NCI-H2081 (cell line): Measurements from ENCODE around the gene ADAM10.

Experiments
- DNase-seq, 2 experiments: peaks; one replicate each; lab custom pipeline; 2025; lab: John Stamatoyannopoulos, UW

The ADAM10 gene

GRCh38 chr15:58715266-58715917 lies 34.1 kb downstream of the ADAM10 start:
- no peak for DNase-seq

- no peak for DNase-seq
These were observed 38.8 kb downstream of the ADAM10 start for GRCh38 chr15:58710701-58711100.

- DNase-seq, result no peak
These were observed 42.1 kb downstream of the ADAM10 start for GRCh38 chr15:58707397-58707796.

GRCh38 chr15:58705105-58705504 lies 44.4 kb downstream of the ADAM10 start:
- no peak for DNase-seq

- DNase-seq, result no peak
These were observed 45.2 kb downstream of the ADAM10 start for GRCh38 chr15:58704155-58704865.

- no peak for DNase-seq
These were observed 45.9 kb downstream of the ADAM10 start for GRCh38 chr15:58703610-58704009.

- DNase-seq, result no peak
These were observed 47.3 kb downstream of the ADAM10 start for GRCh38 chr15:58702233-58702632.

GRCh38 chr15:58701376-58701775 lies 48.1 kb downstream of the ADAM10 start:
- no peak for DNase-seq

GRCh38 chr15:58699769-58700168 lies 49.7 kb downstream of the ADAM10 start:
- no peak for DNase-seq

GRCh38 chr15:58698887-58699641 lies 50.4 kb downstream of the ADAM10 start:
- no peak for DNase-seq

- DNase-seq, result no peak
These were observed 52.3 kb downstream of the ADAM10 start for GRCh38 chr15:58697220-58697619.

GRCh38 chr15:58696738-58697137 lies 52.8 kb downstream of the ADAM10 start:
- DNase-seq, result no peak

- no peak for DNase-seq
These were observed 54.7 kb downstream of the ADAM10 start for GRCh38 chr15:58694641-58695398.

- DNase-seq, result no peak
These were observed 58.8 kb downstream of the ADAM10 start for GRCh38 chr15:58690703-58691102.

- DNase-seq, result no peak
These were observed 59.9 kb downstream of the ADAM10 start for GRCh38 chr15:58689646-58690045.

GRCh38 chr15:58686286-58686685 lies 63.2 kb downstream of the ADAM10 start:
- no peak for DNase-seq

- DNase-seq, result no peak
These were observed 64.8 kb downstream of the ADAM10 start for GRCh38 chr15:58684751-58685150.

- DNase-seq, result no peak
These were observed 65.3 kb downstream of the ADAM10 start for GRCh38 chr15:58684036-58684710.

GRCh38 chr15:58682234-58682633 lies 67.3 kb downstream of the ADAM10 start:
- no peak for DNase-seq

GRCh38 chr15:58678683-58679082 lies 70.8 kb downstream of the ADAM10 start:
- no peak for DNase-seq

- DNase-seq, result no peak
These were observed 72.1 kb downstream of the ADAM10 start for GRCh38 chr15:58677426-58677825.

- DNase-seq, result no peak
These were observed 72.7 kb downstream of the ADAM10 start for GRCh38 chr15:58676766-58677165.
